Measurements from ENCODE around the gene LRRC49.

GRCh38 chr15:71010472-71010871 lies 117.8 kb downstream of the LRRC49 start:
- TF ChIP-seq CTCF (IDR thresholded peaks at IDR 0.05; ENCODE audit: insufficient read depth, low read depth, low read length) (no peak), EZH2 (IDR thresholded peaks at IDR 0.05; ENCODE audit: insufficient read depth, low read length) (no peak)

Data from astrocyte (in vitro differentiated cells and primary cell).